ENCODE measurements around the gene SPATA4. TPM values are rescaled to one million over a fixed set of nuclear protein-coding genes. Genes with fewer than 3 reads are reported as not detected.

Gene SPATA4
- total RNA-seq, 1 donor from 2014 or later, result 0.55 TPM

- no peaks in the 10 kb centered on the region for H3K36me3 ChIP-seq
- intact Hi-C loops (cut with micrococcal nuclease), result no loop called here
- no peaks in the 10 kb centered on the region for H3K27me3 ChIP-seq (ENCODE audit: low read depth)
- no peak overlapping the region for H3K4me3 ChIP-seq
- H3K4me1 ChIP-seq, result peaks cover 5% of the 10 kb centered on the region
- H3K9me3 ChIP-seq (replicated peaks), result no peaks in the 10 kb centered on the region
- TF ChIP-seq CTCF (IDR thresholded peaks at IDR 0.05; ENCODE audit: borderline replicate concordance), result no peak
- DNase-seq, result no peak
- H3K27ac ChIP-seq (replicated peaks), result no peak overlapping the region
Measured at GRCh38 chr4:176189891-176190795, 5.2 kb downstream of the SPATA4 start.

- no peak for TF ChIP-seq CTCF (IDR thresholded peaks at IDR 0.05; ENCODE audit: borderline replicate concordance)
- DNase-seq, result no peak
- no peak overlapping the region for H3K4me3 ChIP-seq
- no peaks in the 10 kb centered on the region for H3K27me3 ChIP-seq (ENCODE audit: low read depth)
- H3K27ac ChIP-seq (replicated peaks), result no peak overlapping the region
- H3K36me3 ChIP-seq, result no peaks in the 10 kb centered on the region
- no peaks in the 10 kb centered on the region for H3K4me1 ChIP-seq
- no peaks in the 10 kb centered on the region for H3K9me3 ChIP-seq (replicated peaks)
- intact Hi-C loops (cut with micrococcal nuclease), result no loop called here
Measured at GRCh38 chr4:176188654-176189053, 6.7 kb downstream of the SPATA4 start.

GRCh38 chr4:176187624-176188023 is 7.8 kb downstream of the SPATA4 start:
- H3K36me3 ChIP-seq, result no peaks in the 10 kb centered on the region
- TF ChIP-seq CTCF (IDR thresholded peaks at IDR 0.05; ENCODE audit: borderline replicate concordance), result no peak
- intact Hi-C loops (cut with micrococcal nuclease), result no loop called here
- H3K27ac ChIP-seq (replicated peaks), result no peak overlapping the region
- H3K4me1 ChIP-seq, result no peaks in the 10 kb centered on the region
- no peak for DNase-seq
- no peak overlapping the region for H3K4me3 ChIP-seq
- no peaks in the 10 kb centered on the region for H3K9me3 ChIP-seq (replicated peaks)
- H3K27me3 ChIP-seq (ENCODE audit: low read depth), result no peaks in the 10 kb centered on the region

GRCh38 chr4:176186671-176187395 is 8.6 kb downstream of the SPATA4 start:
- Histone ChIP-seq H3K27me3 (ENCODE audit: low read depth) (no peaks in the 10 kb centered on the region), H3K27ac (replicated peaks) (no peak overlapping the region), H3K4me1 (no peaks in the 10 kb centered on the region), H3K9me3 (replicated peaks) (no peaks in the 10 kb centered on the region), H3K36me3 (no peaks in the 10 kb centered on the region), H3K4me3 (no peak overlapping the region)
- no peak for TF ChIP-seq CTCF (IDR thresholded peaks at IDR 0.05; ENCODE audit: borderline replicate concordance)
- intact Hi-C loops (cut with micrococcal nuclease), result no loop called here
- DNase-seq, result no peak

GRCh38 chr4:176186067-176186466 is 9.3 kb downstream of the SPATA4 start:
- TF ChIP-seq CTCF (IDR thresholded peaks at IDR 0.05; ENCODE audit: borderline replicate concordance), result no peak
- Histone ChIP-seq H3K27me3 (ENCODE audit: low read depth) (no peaks in the 10 kb centered on the region), H3K4me1 (no peaks in the 10 kb centered on the region), H3K27ac (replicated peaks) (no peak overlapping the region), H3K36me3 (no peaks in the 10 kb centered on the region), H3K4me3 (no peak overlapping the region), H3K9me3 (replicated peaks) (no peaks in the 10 kb centered on the region)
- intact Hi-C loops (cut with micrococcal nuclease), result no loop called here
- no peak for DNase-seq

Data from left ventricle myocardium inferior (tissue), 1 donor.